K562 (cell line): ENCODE results near the gene MZB1.

ENCODE experiments used
- NCOR1 ChIP-seq: fragments of 450-650 bp; IDR thresholded peaks from 2 replicates; pipeline ENCODE4 v1.6.1; 2016; ENCODE audit warnings: mild to moderate bottlenecking, moderate library complexity
- POLR2G ChIP-seq: fragments of 200-400 bp; formaldehyde crosslinking; IDR thresholded peaks from 2 replicates; pipeline ENCODE4 v1.6.1; 2017; ENCODE audit warnings: low read depth, mild to moderate bottlenecking, antibody characterized with exemption, low read length, moderate library complexity
- SETDB1 ChIP-seq: IDR thresholded peaks from one replicate; pipeline ENCODE4 v1.6.1; 2012; ENCODE audit warnings: low read length, control low read depth, inconsistent platforms
- SMAD3 ChIP-seq: fragments of 450-650 bp; formaldehyde crosslinking; conservative IDR thresholded peaks from 2 replicates; pipeline ENCODE4 v1.4.0; 2020; ENCODE audit warnings: mild to moderate bottlenecking
- TAF1 ChIP-seq: IDR thresholded peaks from 2 replicates; pipeline ENCODE4 v1.6.1; 2011; ENCODE audit warnings: mild to moderate bottlenecking, low read length, moderate library complexity; ENCODE audit not compliant: insufficient read depth, control insufficient read depth, severe bottlenecking; ENCODE audit errors: extremely low read depth
- TCF7L2 ChIP-seq: fragments of 150-350 bp; IDR thresholded peaks from 2 replicates; pipeline ENCODE4 v1.6.1; 2016; ENCODE audit warnings: low read depth, mild to moderate bottlenecking, low read length, moderate library complexity
- YY1 ChIP-seq, 3 experiments: IDR thresholded peaks; 2 replicates each; pipeline ENCODE4 v1.6.1; 2011; ENCODE audit warnings: low read length in 2 of 3, mild to moderate bottlenecking in 2 of 3, moderate library complexity in 2 of 3, borderline replicate concordance in 1 of 3, control low read depth in 1 of 3, low read depth in 1 of 3; ENCODE audit not compliant: insufficient read depth in 3 of 3, insufficient replicate concordance in 2 of 3, control insufficient read depth in 1 of 3, insufficient read length in 1 of 3; ENCODE audit errors: extremely low read depth in 1 of 3
- TF ChIP-seq, protein P1 (sequence below), 3 experiments: IDR thresholded peaks in 2 of 3; conservative IDR thresholded peaks in 1 of 3; 2 replicates each; pipeline ENCODE4 v1.5.1; 2011 to 2012; ENCODE audit warnings: low read length in 3 of 3, mild to moderate bottlenecking in 3 of 3, control low read depth in 2 of 3, improper control_type of control experiment in 1 of 3, inconsistent platforms in 1 of 3, low read depth in 1 of 3, mixed read lengths in 1 of 3, moderate library complexity in 1 of 3; ENCODE audit not compliant: insufficient read depth in 2 of 3
- TF ChIP-seq, protein P2 (sequence below): fragments of 450-650 bp; formaldehyde crosslinking; IDR thresholded peaks from 2 replicates; pipeline ENCODE4 v1.4.0; 2022; ENCODE audit warnings: missing genetic modification characterization
- TF ChIP-seq, protein P3 (sequence below): fragments of 250-450 bp; sonication (Bioruptor Pico); IDR thresholded peaks from 2 replicates; pipeline ENCODE4 v1.8.0; 2021; ENCODE audit warnings: borderline replicate concordance, mild to moderate bottlenecking, moderate library complexity; ENCODE audit not compliant: poor library complexity, severe bottlenecking

DNA sequence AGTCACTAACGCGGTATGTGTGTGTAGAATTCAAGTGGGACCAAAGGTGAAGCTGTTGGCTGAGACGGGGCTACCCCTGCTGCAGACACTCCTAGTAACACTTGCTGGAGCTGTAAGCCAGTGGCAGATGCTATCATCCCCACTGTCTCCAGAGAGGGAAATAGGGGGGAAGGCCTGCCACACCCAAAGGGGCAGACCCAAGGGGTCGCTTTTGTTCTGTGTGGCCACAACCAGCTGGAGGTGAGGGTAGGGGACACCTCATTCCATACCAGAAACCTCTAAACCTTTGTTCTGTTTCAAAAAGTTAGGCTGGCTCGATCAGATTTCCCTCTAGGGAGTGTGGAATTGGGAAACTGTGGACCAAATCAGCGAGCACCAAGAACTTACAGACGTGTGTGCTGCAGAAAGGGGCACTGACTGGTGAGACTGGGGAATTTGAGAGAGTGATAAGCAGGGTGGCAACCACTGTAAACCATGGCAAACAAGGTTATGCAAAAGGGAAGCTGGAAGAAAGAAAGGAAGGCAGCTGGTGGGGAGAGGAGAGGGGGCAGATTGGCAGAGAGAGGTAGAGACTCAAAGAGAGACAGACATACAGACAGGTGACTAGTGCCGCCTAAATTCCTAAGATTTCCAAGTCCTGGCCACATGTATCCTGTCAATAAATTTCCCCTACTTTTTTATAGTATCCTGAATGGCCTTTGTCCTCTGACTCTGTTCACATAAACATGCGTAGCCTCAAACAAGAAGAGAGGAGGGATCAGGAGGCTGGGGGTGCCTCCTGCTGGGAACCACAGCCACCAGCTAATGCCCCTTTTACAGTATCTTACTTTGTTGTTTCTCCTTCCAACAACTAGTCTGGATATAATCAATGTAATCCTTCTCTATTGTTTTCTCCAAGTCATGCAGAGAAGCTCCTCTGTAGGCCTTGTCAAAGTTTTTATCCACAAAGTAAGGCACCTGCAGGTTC, 29.8 kb upstream of the MZB1 start:
- TF ChIP-seq SMAD3 (no peak), SETDB1 (no peak), POLR2G (no peak), TCF7L2 (no peak), TAF1 (no peak), YY1 (IDR thresholded peaks at IDR 0.05; ENCODE audit: borderline replicate concordance in 1 of 3, control insufficient read depth in 1 of 3, extremely low read depth in 1 of 3, insufficient read depth in 3 of 3, insufficient read length in 1 of 3, insufficient replicate concordance in 2 of 3, low read depth in 1 of 3, low read length in 2 of 3) (no peak), NCOR1 (no peak)
- TF ChIP-seq, protein P1, sequence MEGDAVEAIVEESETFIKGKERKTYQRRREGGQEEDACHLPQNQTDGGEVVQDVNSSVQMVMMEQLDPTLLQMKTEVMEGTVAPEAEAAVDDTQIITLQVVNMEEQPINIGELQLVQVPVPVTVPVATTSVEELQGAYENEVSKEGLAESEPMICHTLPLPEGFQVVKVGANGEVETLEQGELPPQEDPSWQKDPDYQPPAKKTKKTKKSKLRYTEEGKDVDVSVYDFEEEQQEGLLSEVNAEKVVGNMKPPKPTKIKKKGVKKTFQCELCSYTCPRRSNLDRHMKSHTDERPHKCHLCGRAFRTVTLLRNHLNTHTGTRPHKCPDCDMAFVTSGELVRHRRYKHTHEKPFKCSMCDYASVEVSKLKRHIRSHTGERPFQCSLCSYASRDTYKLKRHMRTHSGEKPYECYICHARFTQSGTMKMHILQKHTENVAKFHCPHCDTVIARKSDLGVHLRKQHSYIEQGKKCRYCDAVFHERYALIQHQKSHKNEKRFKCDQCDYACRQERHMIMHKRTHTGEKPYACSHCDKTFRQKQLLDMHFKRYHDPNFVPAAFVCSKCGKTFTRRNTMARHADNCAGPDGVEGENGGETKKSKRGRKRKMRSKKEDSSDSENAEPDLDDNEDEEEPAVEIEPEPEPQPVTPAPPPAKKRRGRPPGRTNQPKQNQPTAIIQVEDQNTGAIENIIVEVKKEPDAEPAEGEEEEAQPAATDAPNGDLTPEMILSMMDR (IDR thresholded peaks at IDR 0.05 in 2 of 3, conservative IDR thresholded peaks at IDR 0.05 in 1 of 3; ENCODE audit: insufficient read depth in 2 of 3, low read depth in 1 of 3, low read length in 3 of 3): peak; percentile 19 to 49 (median 21); a peak in 3 of 6 replicates
- TF ChIP-seq, protein P2, sequence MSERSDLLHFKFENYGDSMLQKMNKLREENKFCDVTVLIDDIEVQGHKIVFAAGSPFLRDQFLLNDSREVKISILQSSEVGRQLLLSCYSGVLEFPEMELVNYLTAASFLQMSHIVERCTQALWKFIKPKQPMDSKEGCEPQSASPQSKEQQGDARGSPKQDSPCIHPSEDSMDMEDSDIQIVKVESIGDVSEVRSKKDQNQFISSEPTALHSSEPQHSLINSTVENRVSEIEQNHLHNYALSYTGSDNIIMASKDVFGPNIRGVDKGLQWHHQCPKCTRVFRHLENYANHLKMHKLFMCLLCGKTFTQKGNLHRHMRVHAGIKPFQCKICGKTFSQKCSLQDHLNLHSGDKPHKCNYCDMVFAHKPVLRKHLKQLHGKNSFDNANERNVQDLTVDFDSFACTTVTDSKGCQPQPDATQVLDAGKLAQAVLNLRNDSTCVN (CRISPR knock-in tag): no peak
- TF ChIP-seq, protein P3, sequence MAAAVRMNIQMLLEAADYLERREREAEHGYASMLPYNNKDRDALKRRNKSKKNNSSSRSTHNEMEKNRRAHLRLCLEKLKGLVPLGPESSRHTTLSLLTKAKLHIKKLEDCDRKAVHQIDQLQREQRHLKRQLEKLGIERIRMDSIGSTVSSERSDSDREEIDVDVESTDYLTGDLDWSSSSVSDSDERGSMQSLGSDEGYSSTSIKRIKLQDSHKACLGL (CRISPR knock-in tag): no peak
